Measurements from ENCODE around the gene EHMT2. TPM values are rescaled to one million over a fixed set of nuclear protein-coding genes. Genes with fewer than 3 reads are reported as not detected.
"Not testable (repeated sequence)": the region's sequence is repeated elsewhere in the genome, so short reads cannot be mapped to it uniquely, and the experiment has no call there.

The EHMT2 gene
- 72.2 TPM for polyA plus RNA-seq (2012; ENCODE audit: insufficient read depth, insufficient read length)

GRCh38 chr6:31897612-31898382 lies at the start of gene EHMT2:
Gene EHMT2 (minus strand): TSS chr6:31897698. CDS start chr6:31897677, 21 bp downstream.
- peak within 1 kb of the TSS; percentile 95 for H3K4me3 ChIP-seq (ENCODE audit: low read length)
- peak; percentile 68 for DNase-seq (ENCODE audit: low read depth, low spot score)

- no peak overlapping the region for H3K4me3 ChIP-seq (ENCODE audit: low read length)
- DNase-seq (ENCODE audit: low read depth, low spot score), result no peak
These were observed 49.7 kb upstream of the EHMT2 start for GRCh38 chr6:31947070-31947675.

GRCh38 chr6:31946370-31946885 lies 48.9 kb upstream of the EHMT2 start:
- H3K4me3 ChIP-seq (ENCODE audit: low read length), result no peak overlapping the region
- no peak for DNase-seq (ENCODE audit: low read depth, low spot score)

DNA sequence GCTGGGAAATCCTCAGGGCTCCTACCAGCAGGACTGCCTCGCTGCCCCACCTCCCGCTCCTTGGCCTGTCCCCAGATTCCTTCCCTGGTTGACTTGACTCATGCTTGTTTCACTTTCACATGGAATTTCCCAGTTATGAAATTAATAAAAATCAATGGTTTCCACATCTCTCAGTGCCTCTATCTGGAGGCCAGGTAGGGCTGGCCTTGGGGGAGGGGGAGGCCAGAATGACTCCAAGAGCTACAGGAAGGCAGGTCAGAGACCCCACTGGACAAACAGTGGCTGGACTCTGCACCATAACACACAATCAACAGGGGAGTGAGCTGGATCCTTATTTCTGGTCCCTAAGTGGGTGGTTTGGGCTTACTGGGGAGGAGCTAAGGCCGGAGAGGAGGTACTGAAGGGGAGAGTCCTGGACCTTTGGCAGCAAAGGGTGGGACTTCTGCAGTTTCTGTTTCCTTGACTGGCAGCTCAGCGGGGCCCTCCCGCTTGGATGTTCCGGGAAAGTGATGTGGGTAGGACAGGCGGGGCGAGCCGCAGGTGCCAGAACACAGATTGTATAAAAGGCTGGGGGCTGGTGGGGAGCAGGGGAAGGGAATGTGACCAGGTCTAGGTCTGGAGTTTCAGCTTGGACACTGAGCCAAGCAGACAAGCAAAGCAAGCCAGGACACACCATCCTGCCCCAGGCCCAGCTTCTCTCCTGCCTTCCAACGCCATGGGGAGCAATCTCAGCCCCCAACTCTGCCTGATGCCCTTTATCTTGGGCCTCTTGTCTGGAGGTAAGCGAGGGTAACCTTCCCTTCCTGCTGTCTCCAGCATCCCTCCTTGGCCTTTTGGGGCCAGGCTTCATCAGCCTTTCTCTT lies 48.2 kb upstream of the EHMT2 start, which contains the start of gene CFB:
Gene CFB (plus strand): TSS at position 589 of the 863 bp plus-strand sequence. CDS start 127 bp downstream, at position 716.
- H3K4me3 ChIP-seq (ENCODE audit: low read length), result no peak within 1 kb of the TSS
- no peak for DNase-seq (ENCODE audit: low read depth, low spot score)

- H3K4me3 ChIP-seq (ENCODE audit: low read length), result no peak overlapping the region
- no peak for DNase-seq (ENCODE audit: low read depth, low spot score)
These were observed 47.6 kb upstream of the EHMT2 start for GRCh38 chr6:31945154-31945506.

DNA sequence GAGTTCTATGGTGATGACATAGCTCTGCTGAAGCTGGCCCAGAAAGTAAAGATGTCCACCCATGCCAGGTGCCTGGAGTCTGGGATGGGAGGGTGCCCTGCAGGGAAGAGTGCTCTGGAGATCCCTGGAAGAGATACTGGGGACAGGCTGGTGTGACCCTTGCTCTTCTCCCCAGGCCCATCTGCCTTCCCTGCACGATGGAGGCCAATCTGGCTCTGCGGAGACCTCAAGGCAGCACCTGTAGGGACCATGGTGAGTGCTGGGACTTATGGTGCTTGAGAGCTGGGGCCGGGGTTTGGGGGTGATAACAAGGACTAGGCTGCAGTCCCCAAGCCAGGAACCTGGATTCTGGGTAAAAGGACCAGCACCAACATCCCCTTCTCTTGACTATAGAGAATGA lies 46.2 kb upstream of the EHMT2 start:
- no peak for DNase-seq (ENCODE audit: low read depth, low spot score)
- no peak overlapping the region for H3K4me3 ChIP-seq (ENCODE audit: low read length)

DNA sequence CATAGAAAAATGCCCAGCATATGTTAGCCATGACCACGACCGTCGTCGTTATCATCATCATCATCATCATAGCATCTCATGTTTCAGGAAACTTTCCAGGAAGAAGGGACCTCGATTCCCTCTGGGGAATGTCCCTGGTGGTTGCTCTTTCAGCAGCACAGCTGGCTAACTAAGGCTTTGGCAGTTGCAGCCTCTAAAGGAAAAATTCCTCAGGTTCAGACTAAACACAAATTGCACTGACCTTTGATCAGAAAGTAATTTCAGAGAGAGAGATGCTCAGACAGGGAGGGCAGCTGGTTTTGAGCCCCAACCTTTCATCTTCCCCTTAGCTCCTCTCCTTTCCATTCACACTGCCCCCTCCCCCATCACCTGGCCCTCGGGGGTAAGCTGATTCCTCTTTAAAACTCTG lies 42.8 kb upstream of the EHMT2 start:
- no peak overlapping the region for H3K4me3 ChIP-seq (ENCODE audit: low read length)
- no peak for DNase-seq (ENCODE audit: low read depth, low spot score)

GRCh38 chr6:31935823-31936222 lies 38.3 kb upstream of the EHMT2 start:
- no peak overlapping the region for H3K4me3 ChIP-seq (ENCODE audit: low read length)
- no peak for DNase-seq (ENCODE audit: low read depth, low spot score)

DNA sequence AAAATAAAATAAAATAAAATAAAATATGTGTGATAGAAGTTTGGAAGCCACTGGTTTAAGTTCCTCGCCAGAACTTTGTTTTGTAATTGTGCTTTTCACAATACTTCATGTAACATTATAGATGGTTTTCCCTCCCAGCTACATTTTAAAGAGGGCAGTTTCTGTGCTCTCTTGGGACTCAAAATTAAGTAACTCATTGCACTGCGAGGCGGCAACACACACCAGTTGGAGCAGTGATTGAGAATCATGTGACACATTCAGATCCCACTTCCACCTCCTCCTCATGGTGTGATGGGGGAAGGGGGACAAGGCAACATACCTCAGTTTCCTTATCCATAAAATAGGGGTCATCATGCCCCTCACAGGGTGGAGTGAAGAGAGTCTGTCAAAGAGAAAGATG lies 37.5 kb upstream of the EHMT2 start:
- no peak for DNase-seq (ENCODE audit: low read depth, low spot score)
- no peak overlapping the region for H3K4me3 ChIP-seq (ENCODE audit: low read length)

- no peak for DNase-seq (ENCODE audit: low read depth, low spot score)
- no peak overlapping the region for H3K4me3 ChIP-seq (ENCODE audit: low read length)
These were observed 36.0 kb upstream of the EHMT2 start for GRCh38 chr6:31933537-31933936.

- not testable (repeated sequence) for H3K4me3 ChIP-seq (ENCODE audit: low read length)
These were observed 34.6 kb upstream of the EHMT2 start for GRCh38 chr6:31932137-31932536.

GRCh38 chr6:31930962-31931361 lies 33.5 kb upstream of the EHMT2 start:
- no peak for DNase-seq (ENCODE audit: low read depth, low spot score)
- no peak overlapping the region for H3K4me3 ChIP-seq (ENCODE audit: low read length)

More at GRCh38 chr6:31932137-31932536, 34.6 kb upstream of the EHMT2 start:
- not testable (repeated sequence) for DNase-seq (ENCODE audit: low read depth, low spot score)

DNA sequence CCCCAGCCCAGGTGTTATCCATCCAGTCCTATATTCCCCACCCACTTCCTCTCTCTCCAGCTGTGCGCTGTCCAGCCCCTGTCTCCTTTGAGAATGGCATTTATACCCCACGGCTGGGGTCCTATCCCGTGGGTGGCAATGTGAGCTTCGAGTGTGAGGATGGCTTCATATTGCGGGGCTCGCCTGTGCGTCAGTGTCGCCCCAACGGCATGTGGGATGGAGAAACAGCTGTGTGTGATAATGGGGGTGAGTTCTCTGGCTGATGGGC lies 31.1 kb upstream of the EHMT2 start:
- DNase-seq (ENCODE audit: low read depth, low spot score), result no peak
- H3K4me3 ChIP-seq (ENCODE audit: low read length), result no peak overlapping the region

GRCh38 chr6:31927863-31928671 lies 30.6 kb upstream of the EHMT2 start:
- DNase-seq (ENCODE audit: low read depth, low spot score), result no peak
- no peak overlapping the region for H3K4me3 ChIP-seq (ENCODE audit: low read length)

- no peak for DNase-seq (ENCODE audit: low read depth, low spot score)
- no peak within 1 kb of the TSS for H3K4me3 ChIP-seq (ENCODE audit: low read length)
These were observed 29.9 kb upstream of the EHMT2 start, which contains the start of gene C2 for GRCh38 chr6:31927242-31927862. Gene C2 (plus strand): TSS chr6:31927717. CDS start chr6:31927753, 36 bp downstream.

DNA sequence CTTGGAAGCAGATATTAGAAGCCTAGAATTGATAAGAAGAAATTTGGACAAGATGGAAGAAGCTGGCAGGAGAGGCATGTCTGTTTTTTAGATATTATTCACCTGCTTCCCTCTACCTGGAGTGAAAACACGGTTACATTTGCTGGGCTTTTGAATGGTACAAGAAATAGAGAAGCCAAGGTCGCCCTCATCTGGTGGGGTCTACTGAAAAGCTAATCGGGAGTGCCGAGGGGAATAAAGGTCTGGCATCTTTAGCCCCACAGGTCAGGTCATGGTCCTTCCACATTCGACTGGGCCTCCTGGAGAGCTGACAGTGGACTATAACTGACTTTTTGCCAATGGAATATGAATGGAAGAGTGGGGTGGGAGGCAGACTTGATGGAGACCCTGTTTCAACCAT lies 25.4 kb upstream of the EHMT2 start:
- H3K4me3 ChIP-seq (ENCODE audit: low read length), result no peak overlapping the region
- DNase-seq (ENCODE audit: low read depth, low spot score), result no peak

GRCh38 chr6:31920811-31921210 lies 23.3 kb upstream of the EHMT2 start:
- H3K4me3 ChIP-seq (ENCODE audit: low read length), result no peak overlapping the region
- DNase-seq (ENCODE audit: low read depth, low spot score), result no peak

DNA sequence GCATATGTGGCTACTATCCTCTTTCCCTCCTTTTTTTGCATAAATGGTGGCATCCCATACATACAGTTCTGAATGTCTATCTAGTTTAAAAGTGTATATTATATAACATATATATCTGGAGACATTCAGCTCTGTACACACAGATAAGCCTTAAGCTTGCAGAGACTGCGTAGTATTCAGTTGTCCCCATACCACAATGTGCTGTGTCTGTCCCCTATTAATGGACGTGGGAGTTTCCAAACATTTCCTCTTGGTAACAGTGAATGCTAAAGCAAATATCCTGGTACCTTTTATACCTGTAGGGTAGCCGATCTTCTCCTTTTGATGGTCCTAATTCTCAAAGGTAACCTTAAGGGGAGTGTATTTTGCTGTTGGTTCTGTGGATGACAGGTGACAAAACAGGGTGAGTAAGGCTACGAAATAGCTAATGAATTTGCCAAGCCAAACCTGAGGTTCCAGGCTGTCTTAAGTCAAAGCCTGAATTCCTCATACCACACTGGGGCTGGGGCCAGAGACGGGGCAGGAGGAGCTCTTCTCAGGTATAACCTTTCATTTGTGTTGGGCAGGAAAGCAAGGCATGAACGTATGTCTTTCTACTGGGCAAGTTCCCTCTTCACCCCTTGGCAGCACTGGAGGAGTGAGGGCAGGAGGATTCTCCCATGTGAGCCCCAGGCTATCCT lies 22.3 kb upstream of the EHMT2 start:
- no peak overlapping the region for H3K4me3 ChIP-seq (ENCODE audit: low read length)
- no peak for DNase-seq (ENCODE audit: low read depth, low spot score)

All from Jurkat, Clone E6-1 (cell line).